BLaER1 treated with 17β-estradiol and CSF1 and Interleukin-3, amounts not matched to agents 10 nM and 100 nM (cell line): Measurements from ENCODE around the gene MAPK8IP3.
A peak's percentile ranks its signal among the peaks of the same experiment; 100 is the strongest.

Experiments
- H3K27ac ChIP-seq, 11 experiments: shearing (Covaris generic); formaldehyde crosslinking; 2 replicates each; pipeline ENCODE4 v1.8.1; 2022
- H3K27me3 ChIP-seq, 11 experiments: shearing (Covaris generic); formaldehyde crosslinking; 2 replicates each; pipeline ENCODE4 v1.8.1; 2022
- H3K36me3 ChIP-seq, 11 experiments: shearing (Covaris generic); formaldehyde crosslinking; 2 replicates each; pipeline ENCODE4 v1.8.1; 2022
- H3K4me1 ChIP-seq, 10 experiments: shearing (Covaris generic); formaldehyde crosslinking; 2 replicates each; pipeline ENCODE4 v1.8.1; 2022
- H3K4me2 ChIP-seq, 11 experiments: shearing (Covaris generic); formaldehyde crosslinking; 2 replicates each; pipeline ENCODE4 v1.8.1; 2022
- H3K4me3 ChIP-seq, 10 experiments: shearing (Covaris generic); formaldehyde crosslinking; 2 replicates each; pipeline ENCODE4 v1.8.1; 2022
- H3K9ac ChIP-seq, 11 experiments: shearing (Covaris generic); formaldehyde crosslinking; 2 replicates each; pipeline ENCODE4 v1.8.1; 2022
- H3K9me3 ChIP-seq, 11 experiments: shearing (Covaris generic); formaldehyde crosslinking; replicated peaks in 1 of 11; 2 replicates each; pipeline ENCODE4 v1.8.1; 2022
- H4K20me1 ChIP-seq, 11 experiments: shearing (Covaris generic); formaldehyde crosslinking; 2 replicates each; pipeline ENCODE4 v1.8.1; 2022
- Cebpa-rat ChIP-seq, 11 experiments: shearing (Covaris generic); IDR thresholded peaks; 2 replicates each; pipeline ENCODE4 v1.8.1; 2022

The MAPK8IP3 gene

DNA sequence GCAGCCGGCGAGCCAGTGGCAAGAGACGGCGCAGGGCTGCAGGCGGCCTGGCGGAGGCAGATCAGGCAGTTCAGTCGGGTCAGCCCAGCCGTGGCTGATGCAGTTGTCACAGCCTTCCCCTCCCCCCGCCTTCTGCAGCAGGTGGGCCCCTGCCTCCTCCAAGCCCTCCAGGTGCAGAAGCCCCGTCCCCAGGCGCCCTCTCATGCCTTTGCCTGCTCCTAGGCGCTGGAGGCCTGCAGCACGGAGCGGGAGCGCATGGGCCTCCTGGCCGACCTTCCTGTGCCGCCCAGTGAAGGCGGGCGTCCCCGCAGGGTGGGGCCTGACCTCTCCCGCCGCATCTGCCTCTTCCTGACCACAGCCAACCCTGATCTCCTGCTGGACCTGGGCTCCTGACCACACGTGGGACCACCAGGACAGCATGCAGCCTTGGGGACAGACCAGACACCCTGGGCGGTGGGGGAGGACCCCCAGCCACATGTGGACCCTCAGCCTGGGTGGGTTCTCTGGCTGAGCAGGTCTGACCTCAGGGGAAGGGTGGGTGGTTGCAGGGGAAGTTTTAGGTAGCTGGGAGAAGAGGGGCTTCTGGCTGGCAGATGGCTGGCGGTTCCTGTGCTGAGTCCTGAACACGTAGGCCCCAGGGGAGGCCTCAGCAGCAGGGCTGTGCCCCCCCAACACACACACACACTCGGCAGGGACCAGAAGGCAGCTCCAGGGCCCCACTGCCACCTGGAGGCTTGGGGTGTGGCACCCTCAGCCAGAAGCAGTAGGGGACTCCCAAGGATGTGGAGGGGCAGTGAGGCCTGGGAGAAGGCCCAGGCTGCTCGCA lies 70.1 kb downstream of the MAPK8IP3 start:
- peaks cover 48 to 67% (median 59%) of the 10 kb centered on the region in 11 experiments for H3K36me3 ChIP-seq
- H4K20me1 ChIP-seq = peaks cover 67 to 86% (median 73%) of the 10 kb centered on the region in 11 experiments

DNA sequence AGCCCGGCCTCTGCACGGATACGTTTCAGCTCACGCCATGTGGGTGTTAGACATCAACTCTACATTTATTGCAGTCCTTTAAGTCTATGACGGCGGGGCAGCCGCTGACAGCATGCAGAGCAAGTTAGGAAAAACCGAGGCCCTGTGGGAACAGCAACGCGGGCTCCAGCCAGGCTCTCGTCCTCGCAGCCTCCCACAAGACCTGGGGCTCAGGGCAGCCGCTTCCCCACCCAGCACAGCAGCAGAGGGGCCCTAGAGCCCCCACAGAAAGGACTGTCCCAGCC lies 70.6 kb downstream of the MAPK8IP3 start:
- H3K9ac ChIP-seq = peak overlapping the region in 7 of 11 experiments; percentile 13 to 54 (median 32); a peak in 6 of 22 replicates
- H3K27me3 ChIP-seq = no peaks in the 10 kb centered on the region
- no peak for TF ChIP-seq Cebpa-rat (IDR thresholded peaks at IDR 0.05)
- H4K20me1 ChIP-seq = peaks cover 73 to 92% (median 79%) of the 10 kb centered on the region in 11 experiments
- H3K9me3 ChIP-seq = no peaks in the 10 kb centered on the region
- no peak overlapping the region for H3K4me3 ChIP-seq
- H3K4me2 ChIP-seq = peak overlapping the region in 2 of 11 experiments; percentile 7 to 26; a peak in 2 of 22 replicates
- H3K36me3 ChIP-seq = peaks cover 48 to 68% (median 60%) of the 10 kb centered on the region in 11 experiments
- no peak overlapping the region for H3K27ac ChIP-seq
- H3K4me1 ChIP-seq = peaks cover 26 to 46% (median 39%) of the 10 kb centered on the region in 10 experiments

More for the DNA sequence above, 70.1 kb downstream of the MAPK8IP3 start:
- H3K9ac ChIP-seq = peak overlapping the region in 6 of 11 experiments; percentile 18 to 98 (median 74); a peak in 7 of 22 replicates
- no peaks in the 10 kb centered on the region for H3K9me3 ChIP-seq
- H3K4me2 ChIP-seq = peak overlapping the region in 5 of 11 experiments; percentile 1 to 100 (median 26); a peak in 3 of 22 replicates
- TF ChIP-seq Cebpa-rat (IDR thresholded peaks at IDR 0.05) = no peak
- H3K27me3 ChIP-seq = no peaks in the 10 kb centered on the region
- no peak overlapping the region for H3K4me3 ChIP-seq
- H3K4me1 ChIP-seq = peaks cover 21 to 41% (median 33%) of the 10 kb centered on the region in 10 experiments
- H3K27ac ChIP-seq = no peak overlapping the region

DNA sequence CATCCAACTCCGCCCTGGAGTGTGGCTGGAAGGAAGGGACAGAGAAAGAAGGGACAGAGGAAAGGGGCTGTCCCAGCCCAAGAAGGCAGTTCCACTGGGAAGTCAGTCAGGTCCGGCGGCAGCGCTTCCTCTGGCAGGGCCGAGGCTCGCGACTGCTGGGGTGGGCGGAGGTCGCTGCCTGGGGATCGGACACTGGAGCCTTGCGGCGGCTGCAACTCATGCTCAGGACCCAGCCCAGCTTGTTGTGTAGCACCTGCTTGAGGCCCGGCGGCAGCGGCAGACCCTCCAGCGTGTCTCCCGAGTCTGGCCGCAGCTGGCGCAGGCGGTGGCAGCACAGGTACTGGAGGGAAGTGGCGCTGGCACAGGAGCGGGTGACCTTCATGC lies 71.0 kb downstream of the MAPK8IP3 start:
- no peak for TF ChIP-seq Cebpa-rat (IDR thresholded peaks at IDR 0.05)
- peaks cover 48 to 67% (median 60%) of the 10 kb centered on the region in 11 experiments for H3K36me3 ChIP-seq
- H3K4me2 ChIP-seq = no peak overlapping the region
- no peaks in the 10 kb centered on the region for H3K9me3 ChIP-seq
- H3K4me1 ChIP-seq = peaks cover 28 to 47% (median 41%) of the 10 kb centered on the region in 10 experiments
- H3K9ac ChIP-seq = peak overlapping the region in 7 of 11 experiments; percentile 13 to 54 (median 32); a peak in 6 of 22 replicates
- no peak overlapping the region for H3K4me3 ChIP-seq
- H4K20me1 ChIP-seq = peaks cover 76 to 93% (median 82%) of the 10 kb centered on the region in 11 experiments
- no peak overlapping the region for H3K27ac ChIP-seq
- H3K27me3 ChIP-seq = no peaks in the 10 kb centered on the region

DNA sequence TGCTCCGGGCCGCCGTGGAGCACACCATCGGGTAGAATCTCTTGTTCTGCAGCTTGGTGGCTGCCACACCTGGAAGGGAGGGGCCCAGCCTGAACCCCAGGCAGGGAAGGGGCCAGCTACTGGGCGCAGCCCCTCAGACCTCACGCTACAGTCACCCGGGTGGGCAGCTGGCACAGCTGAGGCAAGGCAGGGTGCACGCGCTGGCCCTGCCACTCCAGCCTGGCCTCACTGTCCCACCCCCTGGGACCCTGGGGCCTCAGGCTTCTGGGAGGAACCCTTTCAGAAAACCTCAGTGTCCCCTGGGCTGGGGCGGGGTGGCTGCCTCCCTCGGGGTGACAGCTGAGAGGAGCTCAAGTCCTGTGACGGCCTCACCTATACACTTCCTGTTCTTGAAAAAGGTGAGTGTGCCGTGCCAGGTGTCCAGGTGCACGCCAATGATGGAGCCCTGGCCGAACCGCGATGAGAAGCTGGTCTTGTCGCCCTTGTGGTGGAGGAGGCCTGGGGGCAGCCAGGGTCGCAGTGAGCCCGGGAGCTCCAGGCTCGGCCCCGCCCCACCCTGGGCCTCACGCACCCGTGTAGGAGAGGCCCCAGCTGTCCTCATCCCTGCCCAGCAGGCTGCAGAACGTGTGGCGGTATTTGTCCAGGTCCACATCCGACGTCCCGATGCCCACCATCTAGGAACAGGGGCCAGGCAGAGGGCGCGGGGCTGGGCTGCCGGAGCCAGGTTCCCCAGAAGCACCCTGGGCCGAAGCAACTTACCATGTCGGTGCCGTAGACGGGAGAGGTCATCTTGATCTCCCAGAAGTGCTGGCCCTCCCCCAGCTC lies 71.6 kb downstream of the MAPK8IP3 start:
- Histone ChIP-seq H4K20me1 (peaks cover 80 to 89% (median 83%) of the 10 kb centered on the region in 11 experiments), H3K9me3 (no peaks in the 10 kb centered on the region), H3K4me3 (no peak overlapping the region), H3K27me3 (no peaks in the 10 kb centered on the region), H3K9ac (peak overlapping the region in 6 of 11 experiments; percentile 11 to 54 (median 29); a peak in 4 of 22 replicates), H3K4me1 (peaks cover 28 to 47% (median 41%) of the 10 kb centered on the region in 10 experiments), H3K27ac (no peak overlapping the region), H3K4me2 (no peak overlapping the region), H3K36me3 (peaks cover 48 to 67% (median 60%) of the 10 kb centered on the region in 11 experiments)
- TF ChIP-seq Cebpa-rat (IDR thresholded peaks at IDR 0.05) = no peak

DNA sequence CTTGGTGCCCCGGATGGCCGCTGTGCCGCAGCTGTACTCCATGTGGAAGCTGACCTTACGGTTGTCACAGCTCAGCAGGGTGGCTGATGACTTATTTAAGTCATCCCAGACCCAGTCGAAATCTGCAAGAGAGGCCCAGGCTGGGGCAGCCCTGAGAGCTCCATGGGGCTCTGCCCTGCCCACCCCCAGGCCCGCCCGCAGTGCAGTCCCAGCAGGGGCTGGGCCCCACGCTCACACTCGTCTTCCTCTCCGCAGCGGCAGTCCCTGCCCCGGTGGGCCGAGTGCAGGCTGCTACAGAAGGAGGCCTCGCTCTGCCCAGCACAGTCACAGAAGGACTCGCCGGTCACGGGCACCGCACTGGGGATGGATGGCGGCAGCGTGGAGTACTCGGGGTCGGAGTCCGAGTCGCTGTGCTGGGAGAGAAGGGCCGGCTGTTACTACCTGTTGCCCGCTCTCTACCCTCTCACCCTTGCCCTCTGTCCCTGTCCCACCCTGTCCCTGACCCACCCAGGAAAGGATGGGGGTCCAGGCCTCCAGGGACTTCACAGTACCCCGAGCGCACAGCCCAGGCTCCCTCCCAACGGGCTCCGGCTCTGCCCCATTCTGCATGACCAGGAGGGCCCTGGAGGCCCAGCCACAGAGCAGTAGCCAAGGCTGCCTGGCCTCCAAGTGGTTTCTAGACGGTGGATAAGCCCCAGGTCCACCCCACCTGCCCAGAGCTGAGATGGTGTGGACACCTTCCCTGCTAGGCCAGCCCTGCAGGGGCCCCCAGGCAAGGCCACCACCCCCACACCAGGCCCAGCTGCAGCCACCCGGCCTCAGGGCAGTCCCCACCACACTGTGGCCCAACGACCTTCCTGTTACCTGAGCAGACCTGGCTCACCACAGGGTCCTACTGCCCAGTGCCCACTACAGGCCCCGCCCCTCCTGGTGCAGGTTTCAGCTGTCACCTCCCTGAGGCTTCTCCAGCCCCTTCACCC lies 72.5 kb downstream of the MAPK8IP3 start:
- peaks cover 29 to 48% (median 41%) of the 10 kb centered on the region in 10 experiments for H3K4me1 ChIP-seq
- H4K20me1 ChIP-seq = peaks cover 80 to 91% (median 83%) of the 10 kb centered on the region in 11 experiments
- TF ChIP-seq Cebpa-rat (IDR thresholded peaks at IDR 0.05) = no peak
- no peak overlapping the region for H3K4me3 ChIP-seq
- H3K4me2 ChIP-seq = no peak overlapping the region
- peak overlapping the region in 6 of 11 experiments; percentile 1 to 41 (median 24); a peak in 7 of 22 replicates for H3K9ac ChIP-seq
- H3K9me3 ChIP-seq = no peaks in the 10 kb centered on the region
- H3K27ac ChIP-seq = no peak overlapping the region
- H3K27me3 ChIP-seq = no peaks in the 10 kb centered on the region
- H3K36me3 ChIP-seq = peaks cover 48 to 67% (median 60%) of the 10 kb centered on the region in 11 experiments

DNA sequence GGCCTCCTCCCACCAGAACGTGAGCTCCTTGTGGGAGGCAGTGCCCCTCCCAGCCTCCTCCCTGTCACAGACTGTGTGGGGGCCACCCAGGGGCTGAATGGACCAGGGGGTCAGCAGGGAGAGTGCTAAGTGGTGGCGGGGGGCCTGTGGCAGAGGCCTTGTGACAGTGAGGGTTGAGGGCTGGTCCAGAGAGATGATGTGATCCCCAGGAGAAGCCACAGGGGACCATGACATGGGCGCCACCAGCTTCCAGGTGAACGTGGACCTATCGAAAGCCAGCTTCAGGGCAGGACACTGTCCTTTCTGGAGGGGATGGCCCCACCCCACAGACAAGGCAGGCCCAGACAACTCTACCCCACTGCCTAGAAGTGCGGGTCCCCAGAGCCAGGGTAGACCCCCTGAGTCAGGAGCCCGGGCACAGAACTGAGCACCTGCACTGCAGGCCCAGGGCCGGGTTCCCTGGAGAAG lies 73.3 kb downstream of the MAPK8IP3 start:
- Histone ChIP-seq H3K27ac (no peak overlapping the region), H3K4me3 (no peak overlapping the region), H3K4me2 (no peak overlapping the region), H3K4me1 (peaks cover 30 to 51% (median 45%) of the 10 kb centered on the region in 10 experiments), H3K27me3 (no peaks in the 10 kb centered on the region), H3K9me3 (no peaks in the 10 kb centered on the region), H3K9ac (peak overlapping the region in 7 of 11 experiments; percentile 1 to 36 (median 26); a peak in 9 of 22 replicates), H4K20me1 (peaks cover 75 to 91% (median 84%) of the 10 kb centered on the region in 11 experiments), H3K36me3 (peaks cover 48 to 70% (median 60%) of the 10 kb centered on the region in 11 experiments)
- TF ChIP-seq Cebpa-rat (IDR thresholded peaks at IDR 0.05) = no peak

DNA sequence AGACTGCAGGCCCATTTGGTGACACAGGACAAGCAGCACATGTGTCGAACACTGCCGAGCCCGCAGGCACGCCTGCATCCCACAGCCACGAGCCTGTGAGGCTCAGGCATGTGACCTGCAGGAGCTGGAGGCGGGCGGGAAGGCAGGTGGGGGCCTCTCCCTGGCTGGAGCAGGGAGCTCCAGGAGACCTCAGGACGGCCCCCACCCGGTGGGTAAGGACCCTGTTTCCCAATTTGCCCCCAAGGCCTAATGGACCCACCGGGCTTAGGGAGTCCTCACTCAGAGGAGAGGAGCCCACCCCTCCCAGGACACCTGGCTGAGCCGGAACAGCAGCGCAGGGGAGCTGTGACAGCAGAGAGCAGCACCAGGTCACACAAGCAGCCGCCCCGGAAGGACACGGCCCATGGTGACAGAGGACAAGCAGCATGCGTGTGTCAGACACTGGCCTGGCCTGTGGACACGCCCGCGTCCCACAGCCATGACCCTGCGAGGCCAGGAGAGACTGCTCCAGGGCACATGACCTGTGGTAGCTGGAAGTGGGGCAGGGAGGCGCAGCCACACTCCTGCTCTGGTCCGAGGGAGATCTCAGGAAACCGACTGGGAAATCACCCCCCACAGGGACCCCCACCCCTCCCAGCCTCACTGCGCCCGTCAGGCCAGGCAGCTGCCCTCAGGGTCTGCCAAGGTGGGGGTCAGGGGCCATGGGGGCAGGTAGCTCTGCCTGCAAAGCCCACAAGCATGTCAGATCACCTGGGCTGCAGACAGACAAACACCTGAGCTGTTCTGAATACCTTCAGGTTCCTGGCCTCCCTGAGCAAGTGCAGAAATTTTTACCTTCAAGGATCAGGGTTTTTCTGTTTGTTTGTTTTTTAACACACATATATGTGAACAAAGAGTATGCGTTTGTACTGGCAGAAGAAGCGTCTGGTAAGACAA lies 74.0 kb downstream of the MAPK8IP3 start:
- Histone ChIP-seq H3K4me3 (no peak overlapping the region), H3K27ac (no peak overlapping the region), H3K36me3 (peaks cover 51 to 71% (median 58%) of the 10 kb centered on the region in 11 experiments), H3K9me3 (no peaks in the 10 kb centered on the region), H3K4me1 (peaks cover 26 to 51% (median 39%) of the 10 kb centered on the region in 10 experiments), H3K27me3 (no peaks in the 10 kb centered on the region), H3K9ac (peak overlapping the region in 8 of 11 experiments; percentile 15 to 95 (median 88); a peak in 8 of 22 replicates), H4K20me1 (peaks cover 68 to 91% (median 83%) of the 10 kb centered on the region in 11 experiments), H3K4me2 (peak overlapping the region in 1 of 11 experiments; percentile 99; a peak in 2 of 22 replicates)
- no peak for TF ChIP-seq Cebpa-rat (IDR thresholded peaks at IDR 0.05)
